Nephron (organoid): ENCODE measurements around the gene GALNT9.

ENCODE experiments used
- H3K27ac Mint-ChIP-seq, 3 experiments: 2 replicates each; pipeline ENCODE4 v1.8.0; 2020; ENCODE audit warnings: mixed read lengths in 3 of 3, mild to moderate bottlenecking in 2 of 3, moderate library complexity in 1 of 3
- H3K27me3 Mint-ChIP-seq: 2 replicates; pipeline ENCODE4 v1.8.0; 2021; ENCODE audit warnings: low read depth, mild to moderate bottlenecking, moderate library complexity, mixed read lengths
- H3K36me3 Mint-ChIP-seq: 2 replicates; pipeline ENCODE4 v1.8.0; 2020; ENCODE audit warnings: low read depth, mixed read lengths
- H3K4me1 Mint-ChIP-seq: 2 replicates; pipeline ENCODE4 v1.8.0; 2020; ENCODE audit warnings: mixed read lengths
- H3K4me3 Mint-ChIP-seq, 3 experiments: 2 replicates each; pipeline ENCODE4 v1.8.0; 2020; ENCODE audit warnings: mild to moderate bottlenecking in 3 of 3, mixed read lengths in 3 of 3, moderate library complexity in 2 of 3
- H3K9me3 Mint-ChIP-seq: 2 replicates; pipeline ENCODE4 v1.8.0; 2020; ENCODE audit warnings: mixed read lengths
- TF ChIP-seq, protein P1 (sequence below), 3 experiments: fragments of 200-600 bp; sonication (generic); IDR thresholded peaks; one replicate each; pipeline ENCODE4 v1.5.0; 2021; ENCODE audit warnings: antibody characterized with exemption in 3 of 3; ENCODE audit not compliant: unreplicated experiment in 3 of 3

The GALNT9 gene

DNA sequence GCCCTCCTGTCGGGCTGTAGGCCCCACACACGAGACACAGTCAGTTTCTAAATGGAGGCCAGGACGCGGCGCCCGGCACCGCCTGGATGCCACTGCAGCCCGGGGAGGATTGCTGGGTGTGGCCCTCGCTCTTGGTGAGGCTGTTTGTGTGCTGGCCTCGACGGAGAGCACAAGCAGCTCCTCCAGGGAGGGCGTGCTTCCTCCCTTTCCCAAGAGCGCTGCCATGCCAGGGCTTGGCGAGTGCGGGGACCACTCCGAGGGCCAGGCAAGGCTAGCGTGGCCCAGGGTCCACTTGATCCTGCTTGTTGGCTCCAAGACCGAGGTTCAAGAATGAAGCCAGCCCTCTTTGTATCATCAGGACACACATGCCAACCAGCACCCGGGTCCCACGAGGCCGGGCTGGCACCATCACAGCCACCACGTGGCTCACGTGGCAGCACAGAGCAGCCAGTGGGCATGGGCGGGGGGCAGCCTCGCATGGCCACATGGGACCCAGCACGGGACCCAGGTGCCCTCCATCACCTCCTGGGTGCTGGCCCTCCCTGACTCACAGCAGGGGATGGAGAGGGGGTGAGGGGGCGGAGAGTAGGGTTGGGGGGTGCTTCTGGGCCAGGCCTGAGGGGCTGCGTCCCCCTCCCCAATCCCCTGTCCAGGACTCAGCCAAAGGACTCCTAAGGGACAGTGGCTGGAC, 113.9 kb downstream of the GALNT9 start:
- TF ChIP-seq, protein P1, sequence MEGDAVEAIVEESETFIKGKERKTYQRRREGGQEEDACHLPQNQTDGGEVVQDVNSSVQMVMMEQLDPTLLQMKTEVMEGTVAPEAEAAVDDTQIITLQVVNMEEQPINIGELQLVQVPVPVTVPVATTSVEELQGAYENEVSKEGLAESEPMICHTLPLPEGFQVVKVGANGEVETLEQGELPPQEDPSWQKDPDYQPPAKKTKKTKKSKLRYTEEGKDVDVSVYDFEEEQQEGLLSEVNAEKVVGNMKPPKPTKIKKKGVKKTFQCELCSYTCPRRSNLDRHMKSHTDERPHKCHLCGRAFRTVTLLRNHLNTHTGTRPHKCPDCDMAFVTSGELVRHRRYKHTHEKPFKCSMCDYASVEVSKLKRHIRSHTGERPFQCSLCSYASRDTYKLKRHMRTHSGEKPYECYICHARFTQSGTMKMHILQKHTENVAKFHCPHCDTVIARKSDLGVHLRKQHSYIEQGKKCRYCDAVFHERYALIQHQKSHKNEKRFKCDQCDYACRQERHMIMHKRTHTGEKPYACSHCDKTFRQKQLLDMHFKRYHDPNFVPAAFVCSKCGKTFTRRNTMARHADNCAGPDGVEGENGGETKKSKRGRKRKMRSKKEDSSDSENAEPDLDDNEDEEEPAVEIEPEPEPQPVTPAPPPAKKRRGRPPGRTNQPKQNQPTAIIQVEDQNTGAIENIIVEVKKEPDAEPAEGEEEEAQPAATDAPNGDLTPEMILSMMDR (IDR thresholded peaks at IDR 0.05; ENCODE audit: unreplicated experiment in 3 of 3), result no peak
- Mint-ChIP-seq H3K36me3 (peaks cover 6% of the 10 kb centered on the region), H3K27me3 (peaks cover 66% of the 10 kb centered on the region), H3K4me1 (peaks cover 14% of the 10 kb centered on the region), H3K4me3 (no peak overlapping the region), H3K27ac (no peak overlapping the region), H3K9me3 (peaks cover 20% of the 10 kb centered on the region)

DNA sequence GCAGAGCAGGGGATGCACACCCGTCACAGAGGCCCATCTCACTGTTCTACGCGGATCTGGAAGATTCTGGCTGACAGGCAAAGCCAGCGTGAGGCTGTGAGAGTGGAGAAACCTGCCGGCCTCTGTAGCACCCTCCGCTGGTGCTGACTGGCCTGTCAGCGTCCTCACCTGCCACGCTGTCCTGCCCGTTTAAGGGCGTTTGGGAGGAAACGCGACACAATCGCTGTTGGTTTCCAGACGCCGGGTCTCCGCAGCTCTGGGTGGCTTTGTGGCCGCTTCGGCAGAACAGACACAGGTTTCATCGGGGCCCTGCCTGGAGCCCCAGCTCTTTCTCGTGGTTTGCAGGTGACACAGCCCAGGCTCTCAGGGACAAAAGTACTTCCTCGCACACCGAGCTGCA, 114.5 kb downstream of the GALNT9 start:
- Mint-ChIP-seq H3K9me3 (peaks cover 14% of the 10 kb centered on the region), H3K27me3 (peaks cover 66% of the 10 kb centered on the region), H3K27ac (no peak overlapping the region), H3K4me1 (peaks cover 9% of the 10 kb centered on the region), H3K4me3 (no peak overlapping the region), H3K36me3 (peaks cover under 1% of the 10 kb centered on the region)
- TF ChIP-seq, protein P1 (IDR thresholded peaks at IDR 0.05; ENCODE audit: unreplicated experiment in 3 of 3), result no peak

DNA sequence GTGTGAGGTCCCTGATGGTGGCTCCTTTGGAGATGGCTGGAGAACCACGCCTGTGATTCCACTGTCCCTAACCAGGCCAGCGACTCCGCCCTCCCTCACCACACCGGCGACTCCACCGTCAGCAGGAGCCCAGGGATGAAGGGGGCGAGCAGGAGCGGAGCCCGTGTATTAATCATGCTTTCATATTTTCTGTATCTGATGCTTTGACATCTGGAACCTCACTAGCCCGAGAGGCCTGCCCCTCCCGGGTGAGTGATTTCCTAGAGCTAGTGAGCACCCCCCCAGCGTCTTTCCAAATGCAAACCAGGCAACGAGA, 115.3 kb downstream of the GALNT9 start:
- no peaks in the 10 kb centered on the region for H3K36me3 Mint-ChIP-seq
- H3K4me3 Mint-ChIP-seq, result no peak overlapping the region
- no peak overlapping the region for H3K27ac Mint-ChIP-seq
- H3K27me3 Mint-ChIP-seq, result peaks cover 67% of the 10 kb centered on the region
- TF ChIP-seq, protein P1 (IDR thresholded peaks at IDR 0.05; ENCODE audit: unreplicated experiment in 3 of 3), result no peak
- H3K9me3 Mint-ChIP-seq, result peaks cover 14% of the 10 kb centered on the region
- peaks cover 7% of the 10 kb centered on the region for H3K4me1 Mint-ChIP-seq

DNA sequence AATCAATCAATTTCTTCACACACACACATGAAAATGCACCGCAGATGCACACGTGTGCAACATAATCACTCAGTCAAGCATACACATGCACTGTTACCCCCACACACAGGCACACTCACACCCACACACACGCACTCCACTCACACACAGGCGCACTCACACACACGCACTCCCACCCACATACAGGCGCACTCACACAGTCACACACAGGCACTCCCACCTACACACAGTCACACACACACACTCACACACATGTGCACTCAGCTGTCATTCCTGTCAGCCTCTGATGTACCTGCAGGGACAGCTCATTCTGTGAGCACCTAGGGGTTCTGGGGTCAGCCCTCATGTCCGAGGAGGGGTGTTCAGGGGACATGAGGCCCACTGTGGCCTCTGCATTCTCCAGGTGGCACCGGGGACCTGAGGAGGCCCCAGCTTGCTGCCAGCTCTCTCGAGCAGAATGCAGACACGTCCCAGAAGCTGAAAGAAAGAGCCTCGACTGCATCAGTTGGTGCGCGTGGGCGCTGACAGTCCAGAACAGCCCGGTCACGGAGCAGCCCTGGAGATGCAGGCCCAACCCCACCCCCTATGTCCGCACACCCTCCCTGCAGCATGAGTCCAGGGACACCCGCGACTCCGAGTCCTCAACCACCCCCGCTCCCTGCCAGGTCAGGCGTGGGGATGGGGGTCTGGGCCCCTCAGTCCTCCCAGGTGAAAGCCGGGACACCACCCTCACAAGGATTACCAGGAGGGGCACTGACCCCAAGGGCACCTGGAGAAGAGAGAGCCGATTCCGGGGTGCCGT, 115.8 kb downstream of the GALNT9 start:
- Mint-ChIP-seq H3K36me3 (no peaks in the 10 kb centered on the region), H3K27me3 (peaks cover 67% of the 10 kb centered on the region), H3K4me1 (peaks cover 1% of the 10 kb centered on the region), H3K27ac (no peak overlapping the region), H3K4me3 (peak overlapping the region in 1 of 3 experiments; percentile 29), H3K9me3 (peaks cover 18% of the 10 kb centered on the region)
- TF ChIP-seq, protein P1 (IDR thresholded peaks at IDR 0.05; ENCODE audit: unreplicated experiment in 3 of 3), result no peak

DNA sequence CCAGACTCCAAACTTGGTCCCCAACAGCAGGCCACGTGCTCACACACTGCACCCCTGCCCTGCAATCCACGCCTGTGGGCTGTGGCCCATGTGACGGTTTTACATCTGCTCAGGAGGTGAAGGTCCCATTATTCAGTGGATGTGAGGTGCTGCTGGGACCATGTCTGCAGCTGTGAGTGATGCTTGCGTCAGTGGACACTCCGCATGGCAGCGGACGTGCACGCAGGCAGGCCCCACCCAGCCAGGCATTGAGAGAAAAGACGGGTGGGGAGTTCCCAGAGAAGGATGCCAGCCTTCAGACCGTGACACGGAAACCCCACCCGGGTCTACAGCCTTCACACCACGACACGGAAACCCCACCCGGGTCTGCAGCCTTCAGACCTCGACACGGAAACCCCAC, 117.6 kb downstream of the GALNT9 start:
- Mint-ChIP-seq H3K9me3 (peaks cover 23% of the 10 kb centered on the region), H3K4me1 (no peaks in the 10 kb centered on the region), H3K27me3 (peaks cover 69% of the 10 kb centered on the region), H3K27ac (no peak overlapping the region), H3K4me3 (no peak overlapping the region), H3K36me3 (no peaks in the 10 kb centered on the region)
- TF ChIP-seq, protein P1 (IDR thresholded peaks at IDR 0.05; ENCODE audit: unreplicated experiment in 3 of 3), result no peak
